Muscle of back (tissue), 11 donors: ENCODE data around the gene CHID1. TPM values are rescaled to one million over a fixed set of nuclear protein-coding genes. Genes with fewer than 3 reads are reported as not detected.

Experiments used
- DNase-seq, 3 donors: peaks; one replicate each; pipeline versions ENCODE4 v3.0.0 to v3.0.0-alpha.2; 2013
- polyA plus RNA-seq, 10 donors: library from polyadenylated mRNA; unstranded; fragments of 120-200 nt; gene quantifications; one replicate each; pipeline ENCODE4 v1.2.1, GENCODE V29; 2013; ENCODE audit not compliant: insufficient read length in 10 of 10

CHID1 gene
- polyA plus RNA-seq, 10 donors, result 53.2 to 82.8 (median 64.0) TPM

DNA sequence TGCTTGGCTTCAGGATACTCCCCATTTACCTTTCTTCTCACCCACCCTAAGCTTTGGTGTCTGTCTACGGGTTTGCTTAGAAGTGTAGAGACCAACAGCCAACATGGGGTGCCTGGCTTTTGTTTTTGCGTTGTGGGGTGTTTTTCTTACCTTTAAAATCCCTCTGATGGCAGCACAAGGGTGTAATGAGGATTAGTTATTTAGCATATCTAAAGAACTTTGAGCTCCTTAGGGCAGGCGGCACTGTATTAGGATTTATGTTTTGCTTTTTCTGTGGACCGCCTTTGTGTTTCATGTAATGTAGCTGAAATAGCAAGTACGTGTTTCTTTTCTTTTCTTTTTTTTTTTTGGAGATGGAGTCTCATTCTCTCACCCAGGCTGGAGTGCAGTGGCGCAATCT, 23.9 kb upstream of the CHID1 start:
- DNase-seq, result no peak

DNA sequence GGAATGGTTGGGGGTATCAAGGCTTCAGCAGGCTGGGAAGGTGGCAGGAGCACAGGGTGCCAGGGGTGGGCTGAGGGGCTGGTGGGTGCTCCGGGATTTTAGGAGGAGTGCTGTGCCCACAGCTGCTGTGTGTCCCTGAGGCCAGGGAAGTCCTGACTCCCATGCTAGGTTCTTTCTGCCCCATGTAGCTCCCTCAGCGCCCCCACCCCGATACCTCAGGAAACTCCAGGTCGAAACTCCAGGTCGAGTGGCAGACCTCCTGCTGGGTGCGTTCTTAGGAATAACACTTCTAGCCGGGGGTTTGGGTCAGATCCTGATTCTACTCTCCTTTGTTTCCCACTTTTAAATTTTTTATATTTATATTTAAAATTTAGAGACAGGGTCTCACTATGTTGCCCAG, 23.3 kb upstream of the CHID1 start:
- no peak for DNase-seq

DNA sequence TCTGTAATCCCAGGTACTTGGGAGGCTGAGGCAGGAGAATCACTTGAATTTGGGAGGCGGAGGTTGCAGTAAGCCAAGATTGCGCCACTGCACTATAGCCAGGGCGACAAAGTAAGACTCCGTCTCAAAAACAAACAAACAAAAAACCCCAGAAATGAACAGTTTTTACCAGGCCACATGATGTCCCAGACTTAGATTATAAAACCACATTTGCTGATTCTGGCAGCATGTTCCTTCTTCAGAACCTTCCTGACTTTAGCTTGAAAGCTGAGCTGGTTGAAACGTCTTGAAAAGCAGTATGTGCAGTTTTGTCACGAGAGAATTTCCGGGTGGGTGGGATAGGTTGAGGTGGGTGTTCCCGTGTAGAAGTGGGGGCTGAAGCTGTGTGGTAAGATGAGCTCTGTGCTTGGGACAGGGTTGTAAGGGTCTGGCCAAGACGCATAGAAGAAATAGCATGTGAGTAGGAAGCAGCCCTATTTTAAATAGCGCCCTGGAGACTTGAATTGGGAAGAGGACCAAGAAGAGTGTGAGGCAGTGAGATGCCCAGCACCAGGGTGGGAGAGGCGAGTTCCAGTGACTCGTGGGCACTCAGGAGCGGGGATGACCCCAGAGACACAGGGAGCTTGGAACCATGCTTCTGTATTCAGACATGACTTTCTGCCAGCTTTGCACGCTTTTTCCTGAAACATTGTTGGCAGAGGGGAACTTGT, 22.7 kb upstream of the CHID1 start:
- peak in 2 of 3 donors; percentile 46 to 77 for DNase-seq

DNA sequence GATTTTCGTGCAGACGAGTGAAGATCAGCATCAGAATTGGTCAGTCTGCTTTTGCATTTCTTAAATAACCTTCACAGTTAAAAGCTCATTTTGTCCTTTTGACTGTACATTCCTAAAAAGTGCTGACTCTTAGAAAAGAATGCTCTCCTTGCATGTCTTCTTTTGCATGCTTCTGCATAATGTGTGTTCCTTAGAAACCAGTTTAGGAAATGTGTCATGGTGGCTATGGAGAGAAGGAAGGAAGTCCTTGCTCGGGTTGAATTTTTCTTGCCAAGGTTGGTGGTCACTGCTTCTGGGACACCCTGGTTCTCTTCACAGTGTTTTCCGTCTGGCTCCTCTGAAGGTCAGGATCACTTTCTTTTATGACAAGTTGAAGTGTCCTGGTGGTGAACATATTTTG, 21.8 kb upstream of the CHID1 start:
- peak in 1 of 3 donors; percentile 45 for DNase-seq

DNA sequence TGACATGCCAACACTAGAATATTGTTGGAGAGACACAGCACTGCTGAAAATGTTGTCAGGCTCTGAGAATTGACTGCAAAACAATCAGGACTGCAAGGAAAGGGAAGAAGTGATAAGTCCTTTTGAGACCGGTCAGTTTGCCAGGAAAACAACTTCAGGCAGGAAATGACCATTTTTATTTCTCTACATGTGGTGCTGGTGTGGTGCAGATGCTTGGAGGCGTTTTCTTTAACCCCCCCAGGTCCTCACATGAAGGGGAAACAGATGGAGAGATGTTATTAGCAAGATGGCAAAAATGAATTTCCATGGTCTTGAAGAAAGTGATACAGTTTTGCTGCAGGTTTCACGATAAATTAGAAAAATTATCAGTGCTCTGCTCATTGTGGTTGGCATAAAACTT, 20.8 kb upstream of the CHID1 start:
- DNase-seq, result peak in 2 of 3 donors; percentile 57 to 75

DNA sequence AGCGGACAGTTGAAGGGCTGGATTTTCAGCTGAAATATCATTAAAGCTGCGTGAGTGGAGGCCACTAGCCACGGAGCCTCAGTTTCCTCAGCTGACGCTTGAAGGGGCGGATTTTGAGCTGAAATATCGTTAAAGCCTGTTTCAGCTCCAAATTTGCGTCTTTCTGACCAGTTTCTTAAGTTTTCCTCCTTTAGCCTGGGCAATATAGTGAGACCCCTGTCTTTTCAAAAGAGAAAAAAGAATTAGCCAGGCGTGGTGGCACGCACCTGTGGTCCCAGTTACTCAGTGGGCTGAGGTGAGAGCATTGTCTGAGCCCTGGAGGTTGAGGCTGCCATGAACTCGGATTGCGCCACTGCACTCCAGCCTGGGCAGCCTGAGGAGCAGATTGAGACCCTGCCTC, 18.8 kb upstream of the CHID1 start:
- no peak for DNase-seq

DNA sequence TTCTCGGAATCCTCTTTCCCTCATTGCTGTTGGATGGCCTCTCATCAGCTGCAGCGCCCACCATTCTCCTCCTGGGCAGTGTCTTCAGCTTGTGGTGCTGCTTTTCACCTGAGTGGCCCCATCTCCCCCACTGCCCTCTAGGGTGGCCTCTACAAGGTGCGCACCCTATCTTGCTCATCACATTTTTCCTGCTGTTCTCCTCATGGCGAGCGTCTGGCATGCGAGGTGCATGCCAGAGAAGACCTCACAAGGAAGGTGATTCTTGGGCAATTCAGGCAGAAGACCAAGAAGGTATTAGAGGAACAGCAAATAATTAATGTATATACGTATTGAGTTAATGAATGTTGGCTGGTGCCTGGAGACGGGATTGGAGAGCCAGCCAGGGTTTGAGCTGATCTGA, 18.2 kb upstream of the CHID1 start:
- DNase-seq, result no peak

DNA sequence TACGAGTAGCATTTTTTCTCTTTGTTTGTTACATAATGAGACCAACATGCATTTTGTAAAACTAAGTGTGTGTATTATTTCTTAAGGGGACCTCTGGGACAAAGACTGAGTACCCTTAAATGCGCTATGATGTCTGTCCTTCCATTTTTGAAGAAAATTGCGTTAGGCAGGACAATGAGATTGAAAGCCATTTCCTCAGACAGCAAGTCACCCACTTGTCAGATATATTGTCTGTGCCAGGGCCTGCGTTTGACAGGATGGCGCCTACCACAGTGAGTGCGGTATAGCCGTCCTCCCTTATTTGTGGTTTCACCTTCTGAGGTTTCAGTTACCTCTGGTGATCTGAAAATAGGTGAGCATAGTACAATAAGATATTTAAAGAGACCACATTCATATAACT, 17.3 kb upstream of the CHID1 start:
- no peak for DNase-seq

DNA sequence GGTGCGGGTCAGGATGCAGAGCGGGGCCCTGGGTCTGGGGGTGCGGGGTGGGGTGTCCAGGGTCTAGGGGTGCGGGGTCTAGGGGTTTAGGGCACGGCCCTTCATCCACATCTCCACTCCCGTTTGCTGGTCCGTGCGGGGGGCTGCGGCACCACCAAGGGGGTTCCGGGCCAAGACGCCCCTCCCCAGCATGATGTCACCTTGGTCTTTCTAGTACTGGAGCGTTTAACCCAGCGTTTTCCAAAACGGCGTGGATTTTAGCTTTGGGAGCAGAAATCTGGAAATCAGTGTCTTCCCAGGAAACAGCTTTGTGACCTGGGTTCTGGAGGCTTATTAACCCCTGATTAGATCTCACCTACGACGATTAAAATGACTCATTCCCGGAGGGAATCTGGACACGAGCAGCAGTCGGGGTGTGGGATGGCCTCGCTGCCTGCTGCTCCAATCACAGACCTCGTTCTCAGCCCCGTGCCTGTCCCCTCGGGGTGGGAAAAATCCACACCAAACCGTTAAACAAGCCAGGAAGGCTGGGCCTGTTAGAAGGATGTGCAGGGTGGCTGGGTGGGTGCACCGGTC, 15.8 kb upstream of the CHID1 start:
- DNase-seq, result peak in 2 of 3 donors; percentile 55 to 87

DNA sequence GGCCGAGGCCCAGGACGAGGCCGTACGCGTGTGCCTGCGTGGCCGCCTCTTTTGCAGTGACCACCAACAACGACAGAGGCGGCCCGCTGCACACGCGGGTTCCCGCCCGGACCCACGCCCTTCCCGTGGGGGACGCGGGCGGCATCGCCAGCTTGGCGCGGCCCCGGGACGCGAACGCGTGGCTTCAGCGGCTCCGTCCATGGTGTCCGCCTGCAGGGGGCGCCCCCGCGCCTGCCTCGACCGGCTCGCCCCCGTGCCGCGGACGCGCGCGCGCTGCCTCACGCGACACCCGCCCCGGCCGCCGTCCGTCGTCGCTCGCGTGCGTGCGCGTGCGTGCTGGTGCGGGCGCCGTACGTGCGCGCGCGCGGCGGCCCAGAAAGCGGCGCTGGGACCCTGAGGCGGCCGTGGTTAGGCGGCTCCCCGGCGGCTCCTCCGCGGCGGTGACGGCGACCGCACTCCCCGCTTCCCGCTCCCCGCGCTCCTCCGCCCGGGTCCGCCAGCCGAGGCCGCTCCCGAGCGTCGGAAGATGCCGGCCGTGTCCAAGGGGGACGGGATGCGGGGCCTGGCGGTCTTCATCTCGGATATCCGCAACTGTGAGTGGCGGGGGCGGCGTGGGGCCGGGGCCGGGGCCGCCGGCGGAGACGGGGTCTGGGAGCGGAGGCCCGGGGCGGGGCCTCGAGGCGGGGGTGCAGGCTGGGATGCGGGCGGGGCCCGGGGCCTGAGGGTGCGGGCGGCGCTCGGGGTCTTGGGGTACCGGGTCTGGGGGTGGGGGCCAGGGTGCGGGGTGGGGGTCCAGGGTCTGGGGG, 15.1 kb upstream of the CHID1 start, which contains the start of gene AP2A2:
TSS of gene AP2A2 (plus strand) at position 375 of the 806 bp plus-strand sequence. CDS start at position 527, 152 bp downstream.
- peak; percentile 92 to 96 (median 95) for DNase-seq

DNA sequence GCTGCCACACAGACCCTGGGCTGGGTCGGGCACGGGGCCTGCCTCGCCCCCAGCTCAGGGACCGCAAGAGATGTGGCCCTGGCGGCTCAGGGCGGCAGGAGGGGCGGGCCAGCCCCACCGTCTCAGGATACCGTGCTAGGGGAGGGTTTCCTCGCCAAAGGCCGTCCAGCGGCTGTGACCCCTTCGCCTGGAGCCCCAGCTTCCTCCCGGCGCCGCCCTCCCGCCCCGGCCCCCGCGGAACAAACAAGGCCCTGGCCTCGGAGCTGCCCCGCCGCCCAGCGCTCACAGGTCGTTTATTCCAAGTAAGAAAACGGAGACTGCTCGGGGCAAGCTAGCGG, 14.5 kb upstream of the CHID1 start:
- DNase-seq, result no peak

DNA sequence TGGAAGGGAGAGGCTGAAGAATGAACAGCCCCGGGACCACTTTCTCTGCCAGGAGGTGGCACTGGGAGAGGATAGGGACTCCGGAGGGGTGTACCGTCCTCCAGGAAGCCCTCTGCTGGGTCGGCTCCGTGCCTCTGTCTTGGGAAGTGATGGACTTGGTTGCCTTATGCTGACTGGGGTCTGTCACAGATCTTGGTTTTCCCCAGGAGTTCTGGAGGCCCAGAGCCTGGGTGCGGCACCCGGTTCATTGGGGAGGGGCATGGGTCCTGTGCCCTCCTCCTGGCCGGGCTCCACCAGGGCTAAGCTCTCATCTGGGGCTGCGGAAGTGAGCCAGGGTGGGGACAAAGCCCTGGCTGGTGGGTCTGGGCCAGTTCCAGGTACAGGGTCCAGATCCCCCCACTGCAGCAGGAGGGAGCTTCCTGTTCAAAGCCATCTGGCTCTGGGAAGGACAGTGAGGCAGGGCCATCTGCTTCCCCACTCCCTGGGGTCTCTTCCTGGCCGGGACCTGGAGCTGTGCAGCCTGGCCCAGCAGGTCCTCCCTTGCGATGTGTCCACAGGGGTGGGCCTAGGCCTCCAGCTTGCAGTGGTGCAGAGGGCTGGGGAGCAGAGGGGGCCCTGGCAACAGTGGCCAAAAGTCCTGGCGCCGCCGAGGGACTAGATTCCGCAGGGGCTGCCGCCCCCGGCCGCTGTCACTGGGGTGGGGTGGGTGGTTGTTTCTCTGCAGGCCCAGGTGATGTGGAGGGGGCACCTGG, 14.0 kb upstream of the CHID1 start:
- DNase-seq, result peak in 1 of 3 donors; percentile 60

DNA sequence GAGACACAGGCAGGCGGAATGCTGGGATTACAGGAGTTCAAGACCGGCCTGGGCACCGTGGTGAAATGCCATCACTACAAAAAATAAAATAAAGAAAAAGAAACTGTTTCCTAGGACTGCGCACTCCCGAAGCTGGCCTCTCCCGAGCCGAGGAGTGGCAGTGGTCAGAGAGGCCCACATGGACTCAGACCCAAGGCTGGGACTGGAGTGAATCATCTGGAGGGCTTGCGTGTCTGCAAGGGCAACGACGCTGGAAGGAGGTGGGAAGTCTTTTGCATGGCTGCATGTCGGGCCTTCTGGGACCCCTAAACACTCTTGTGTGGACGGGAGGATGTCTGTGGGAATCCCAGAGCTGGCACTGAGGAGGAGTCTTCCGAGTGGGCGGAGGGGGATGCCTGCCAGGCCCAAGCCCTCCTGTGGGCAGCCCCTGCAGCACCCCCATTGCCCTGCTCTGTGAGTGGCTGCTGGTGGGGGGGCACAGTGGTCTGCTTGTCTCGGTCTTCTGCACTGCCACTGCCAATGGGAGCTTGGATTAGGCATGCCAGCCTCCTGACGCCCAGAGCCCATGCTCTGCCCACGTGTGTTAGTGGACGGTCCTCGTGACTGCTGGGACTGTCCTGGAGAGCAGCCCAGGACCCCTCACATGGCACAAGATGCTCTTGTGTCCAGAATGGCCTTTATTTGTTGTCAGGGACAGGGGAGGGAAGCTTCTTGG, 13.2 kb upstream of the CHID1 start:
- DNase-seq, result no peak

DNA sequence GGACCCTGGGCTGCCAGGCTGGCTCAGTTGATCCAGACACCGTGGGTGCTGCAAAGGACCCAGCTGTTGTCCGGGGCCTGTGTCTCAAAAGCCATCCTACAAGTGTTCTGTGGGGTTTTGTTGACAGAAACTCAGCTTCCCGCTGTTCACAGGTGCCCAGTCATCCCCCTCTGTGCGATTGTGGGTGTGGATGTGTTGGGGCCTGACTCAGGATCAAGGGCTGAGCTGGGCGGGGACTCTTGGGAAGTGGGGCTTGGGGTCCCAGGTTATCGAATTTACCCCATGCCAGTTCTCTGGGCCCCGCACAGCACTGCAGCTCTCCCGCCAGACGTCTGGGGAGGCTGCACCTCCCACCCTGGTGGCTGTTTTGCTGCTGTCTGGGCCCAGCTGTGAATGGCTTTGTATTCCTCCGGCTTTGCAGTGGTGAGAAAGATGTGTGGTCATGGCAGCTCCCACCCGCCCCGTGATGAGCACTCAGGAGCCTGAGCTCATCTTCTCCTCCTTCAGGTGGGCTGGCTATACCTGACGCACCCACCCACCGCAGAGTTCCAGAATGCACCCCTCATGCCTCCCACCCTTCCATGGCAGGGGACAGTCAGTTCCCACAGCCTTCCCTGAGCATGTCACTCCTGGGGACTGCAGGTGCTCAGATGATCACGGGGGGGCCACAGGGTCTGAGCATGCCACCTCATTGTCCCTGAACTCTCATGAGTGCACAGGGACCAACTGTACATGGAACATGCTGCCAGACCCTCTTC, 11.5 kb upstream of the CHID1 start:
- no peak for DNase-seq

DNA sequence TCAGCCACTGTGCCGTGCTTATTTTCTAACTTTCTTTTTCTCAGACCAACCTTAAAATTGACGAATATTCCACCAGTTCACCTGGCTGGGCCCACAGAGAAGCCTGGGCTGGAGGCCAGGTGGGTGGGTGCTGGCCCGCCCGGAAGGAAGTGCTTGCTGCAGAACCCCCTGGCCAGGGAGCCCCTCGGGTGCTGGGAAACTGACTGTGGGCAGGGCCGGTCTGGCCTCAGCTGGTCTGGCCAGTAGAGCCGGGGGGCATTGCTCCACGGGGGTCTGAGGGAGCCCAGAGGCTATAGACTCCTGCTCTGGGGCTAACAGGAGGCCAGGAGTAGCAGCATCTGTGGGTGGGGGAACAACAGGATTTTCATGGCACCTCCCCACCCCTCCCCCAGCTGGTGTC, 6.8 kb upstream of the CHID1 start:
- DNase-seq, result no peak

DNA sequence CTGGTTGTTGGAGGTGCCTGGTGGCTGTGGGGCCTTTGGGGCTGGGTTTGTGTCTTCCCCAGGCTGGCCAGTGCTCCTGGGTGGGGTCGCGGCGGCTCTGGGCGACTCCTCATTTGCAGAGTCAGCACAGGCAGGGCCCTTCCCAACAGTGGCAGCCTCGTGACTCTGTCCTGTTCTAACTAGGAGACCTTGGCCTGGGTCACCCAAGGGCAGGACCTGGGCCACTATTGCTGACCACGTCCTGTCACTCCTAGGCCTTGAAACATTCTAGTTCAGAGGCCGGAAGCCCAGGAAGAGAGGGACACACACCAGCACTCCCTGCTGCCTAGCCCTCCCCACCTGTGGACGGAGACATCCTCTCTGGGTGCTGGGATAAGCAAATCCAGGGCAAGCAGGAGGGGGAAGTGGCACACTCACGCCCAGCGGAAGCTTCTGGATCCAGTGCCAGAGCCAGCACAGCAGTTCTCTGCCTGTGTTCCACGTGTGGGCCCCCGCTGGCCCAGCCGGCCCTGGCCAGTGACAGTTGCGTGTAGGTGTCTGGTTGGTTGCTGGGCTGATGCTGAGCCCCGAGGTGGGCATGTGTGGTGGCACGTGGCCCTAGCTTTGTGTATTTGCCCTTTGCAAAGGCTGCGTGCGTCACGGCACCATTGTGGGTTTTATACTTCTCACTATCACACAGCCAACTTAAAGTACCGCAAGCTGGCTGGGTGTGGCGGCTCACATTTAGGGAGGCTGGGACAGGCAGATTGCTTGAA, 4.3 kb upstream of the CHID1 start:
- DNase-seq, result peak in 2 of 3 donors; percentile 26 to 55

DNA sequence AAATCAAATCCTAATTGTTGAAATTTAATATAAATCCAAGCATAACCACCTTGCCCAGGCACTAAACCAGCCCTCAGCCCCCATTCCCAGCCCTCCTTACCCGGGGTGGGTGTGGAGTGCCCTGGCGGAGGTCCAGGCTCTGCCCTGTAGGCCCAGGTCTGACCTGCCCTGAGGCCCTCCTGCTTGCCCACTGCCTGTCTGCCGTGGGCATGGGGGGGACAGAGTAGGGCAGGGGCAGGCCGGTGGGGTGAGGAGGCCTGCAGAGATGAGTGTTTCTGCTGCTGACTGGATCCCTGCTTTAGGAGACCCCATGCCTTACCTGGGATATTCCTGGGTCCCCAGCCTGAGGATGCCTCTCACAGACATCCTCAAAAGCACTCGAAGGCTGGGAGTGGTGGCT, 3.6 kb upstream of the CHID1 start:
- DNase-seq, result no peak

DNA sequence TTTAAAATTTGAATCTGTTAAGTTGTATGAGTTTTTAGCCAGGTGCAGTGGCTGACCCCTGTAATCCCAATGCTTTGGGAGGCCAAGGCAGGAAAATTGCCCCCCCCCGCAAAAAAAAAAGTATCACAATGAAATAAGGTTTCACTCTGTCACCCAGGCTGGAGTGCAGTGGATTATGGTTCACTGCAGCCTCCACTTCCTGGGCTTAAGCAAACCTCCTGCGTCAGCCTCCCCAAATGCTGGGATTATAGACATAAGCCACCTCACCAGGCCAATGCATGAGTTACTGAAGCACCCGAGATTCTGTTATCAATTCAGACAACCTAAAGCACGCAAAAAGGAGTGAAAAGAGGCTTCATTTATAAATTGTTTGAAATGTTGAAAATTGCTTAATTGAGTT, 2.4 kb upstream of the CHID1 start:
- no peak for DNase-seq

DNA sequence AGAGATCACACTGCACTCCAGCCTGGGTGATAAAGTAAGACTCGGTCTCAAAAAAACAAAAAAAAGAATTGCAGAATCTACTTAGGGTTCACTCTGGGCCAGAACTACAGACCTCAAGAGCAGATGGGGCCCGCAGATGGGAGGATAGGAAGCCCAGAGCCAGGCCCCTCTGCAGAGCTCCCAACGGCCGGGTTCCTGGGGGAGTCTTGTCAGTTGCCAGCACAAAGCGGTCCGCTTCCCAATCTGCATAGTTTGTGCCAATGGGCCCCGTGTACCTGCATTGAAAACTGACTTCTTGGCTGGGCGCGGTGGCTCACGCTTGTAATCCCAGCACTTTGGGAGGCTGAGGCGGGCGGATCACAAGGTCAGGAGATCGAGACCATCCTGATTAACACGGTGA, 1.7 kb upstream of the CHID1 start:
- no peak for DNase-seq

DNA sequence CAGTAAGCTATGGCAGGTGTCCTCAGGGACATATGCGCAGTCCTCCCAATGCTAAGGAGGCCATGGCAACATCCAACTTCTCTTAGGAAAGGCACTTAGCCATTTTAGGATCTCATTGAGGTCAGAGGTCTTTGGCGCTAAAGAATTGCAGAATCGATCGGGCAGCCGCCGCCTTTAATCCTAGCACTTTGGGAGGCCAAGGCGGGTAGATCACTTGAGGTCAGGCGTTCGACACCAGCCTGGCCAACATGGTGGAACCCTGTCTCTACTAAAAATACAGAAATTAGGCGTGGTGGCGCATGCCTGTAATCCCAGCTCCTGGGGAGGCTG, 1.2 kb upstream of the CHID1 start:
- no peak for DNase-seq
